Nephron progenitor cell (in vitro differentiated cells): ENCODE measurements around the gene SARM1.

ENCODE experiments used
- DNase-seq: peaks from one replicate; pipeline ENCODE4 v3.0.0; 2021
- H3K27ac Mint-ChIP-seq: 2 replicates; pipeline ENCODE4 v1.8.0; 2021; ENCODE audit warnings: mild to moderate bottlenecking, moderate library complexity, mixed read lengths
- H3K27me3 Mint-ChIP-seq: 2 replicates; pipeline ENCODE4 v1.8.0; 2021; ENCODE audit warnings: mild to moderate bottlenecking, low read depth, mixed read lengths; ENCODE audit not compliant: poor library complexity
- H3K36me3 Mint-ChIP-seq: 2 replicates; pipeline ENCODE4 v1.8.0; 2021; ENCODE audit warnings: low read depth, mixed read lengths
- H3K4me1 Mint-ChIP-seq: 2 replicates; pipeline ENCODE4 v1.8.0; 2021; ENCODE audit warnings: mixed read lengths
- H3K4me3 Mint-ChIP-seq: 2 replicates; pipeline ENCODE4 v1.8.0; 2021; ENCODE audit warnings: mild to moderate bottlenecking, moderate library complexity, mixed read lengths
- H3K9me3 Mint-ChIP-seq: 2 replicates; pipeline ENCODE4 v1.8.0; 2021; ENCODE audit warnings: mild to moderate bottlenecking, moderate library complexity, mixed read lengths
- TF ChIP-seq, protein P1 (sequence below): fragments of 200-600 bp; sonication (generic); IDR thresholded peaks from 2 replicates; pipeline ENCODE4 v1.5.0; 2021; ENCODE audit warnings: antibody characterized with exemption

SARM1 gene

DNA sequence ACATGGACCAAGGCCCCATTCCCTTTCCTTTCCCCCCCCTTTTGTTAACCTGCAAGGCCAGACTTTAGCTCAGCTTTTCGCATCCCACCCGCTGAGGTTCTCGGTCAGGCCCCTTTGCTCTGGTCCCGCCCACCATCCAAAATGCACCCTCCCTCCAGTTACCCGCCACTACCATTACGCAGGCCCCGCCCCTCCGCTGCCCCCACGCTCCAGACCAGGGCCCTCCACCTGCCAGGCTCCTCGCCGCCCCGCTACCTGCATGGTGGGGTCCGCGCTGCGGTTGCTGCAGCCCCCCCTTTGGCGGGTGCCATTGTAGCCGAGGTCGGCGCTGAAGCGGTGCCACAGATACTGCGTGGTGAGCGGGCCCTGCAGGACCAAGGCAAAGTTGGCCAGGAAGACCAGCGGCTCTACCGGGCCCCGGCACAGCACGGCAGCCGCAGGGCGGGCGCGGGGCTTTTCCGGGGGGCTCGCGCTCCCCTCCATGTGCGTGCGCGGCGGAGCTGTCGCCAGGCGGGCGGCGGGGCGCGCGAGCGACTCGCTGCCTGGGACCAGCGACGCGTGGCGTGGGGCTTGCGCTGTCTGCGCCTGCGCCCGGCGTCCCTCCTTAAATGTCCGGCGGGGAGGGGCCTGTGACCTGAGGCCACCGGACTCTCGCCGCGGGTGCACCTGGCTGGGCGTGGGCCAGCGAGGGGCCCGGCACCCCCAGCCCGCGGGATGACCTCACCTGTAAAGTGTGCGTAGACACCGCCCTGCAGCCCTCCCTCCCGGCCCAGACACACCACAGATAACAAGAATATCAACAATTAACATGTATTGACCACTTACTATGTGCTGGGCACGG lies 34.4 kb downstream of the SARM1 start, which contains the start of gene SLC46A1:
SLC46A1 (minus strand) TSS at position 581 of the 841 bp plus-strand sequence; CDS start at position 483, 98 bp downstream.
- Mint-ChIP-seq H3K9me3 (no peaks in the 10 kb centered on the region), H3K36me3 (peaks cover 17% of the 10 kb centered on the region), H3K4me3 (peak within 1 kb of the TSS; percentile 84), H3K27me3 (peaks cover 12% of the 10 kb centered on the region), H3K27ac (no peak within 1 kb of the TSS), H3K4me1 (peaks cover 42% of the 10 kb centered on the region)
- TF ChIP-seq, protein P1, sequence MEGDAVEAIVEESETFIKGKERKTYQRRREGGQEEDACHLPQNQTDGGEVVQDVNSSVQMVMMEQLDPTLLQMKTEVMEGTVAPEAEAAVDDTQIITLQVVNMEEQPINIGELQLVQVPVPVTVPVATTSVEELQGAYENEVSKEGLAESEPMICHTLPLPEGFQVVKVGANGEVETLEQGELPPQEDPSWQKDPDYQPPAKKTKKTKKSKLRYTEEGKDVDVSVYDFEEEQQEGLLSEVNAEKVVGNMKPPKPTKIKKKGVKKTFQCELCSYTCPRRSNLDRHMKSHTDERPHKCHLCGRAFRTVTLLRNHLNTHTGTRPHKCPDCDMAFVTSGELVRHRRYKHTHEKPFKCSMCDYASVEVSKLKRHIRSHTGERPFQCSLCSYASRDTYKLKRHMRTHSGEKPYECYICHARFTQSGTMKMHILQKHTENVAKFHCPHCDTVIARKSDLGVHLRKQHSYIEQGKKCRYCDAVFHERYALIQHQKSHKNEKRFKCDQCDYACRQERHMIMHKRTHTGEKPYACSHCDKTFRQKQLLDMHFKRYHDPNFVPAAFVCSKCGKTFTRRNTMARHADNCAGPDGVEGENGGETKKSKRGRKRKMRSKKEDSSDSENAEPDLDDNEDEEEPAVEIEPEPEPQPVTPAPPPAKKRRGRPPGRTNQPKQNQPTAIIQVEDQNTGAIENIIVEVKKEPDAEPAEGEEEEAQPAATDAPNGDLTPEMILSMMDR = no peak
- peak; percentile 76 for DNase-seq

DNA sequence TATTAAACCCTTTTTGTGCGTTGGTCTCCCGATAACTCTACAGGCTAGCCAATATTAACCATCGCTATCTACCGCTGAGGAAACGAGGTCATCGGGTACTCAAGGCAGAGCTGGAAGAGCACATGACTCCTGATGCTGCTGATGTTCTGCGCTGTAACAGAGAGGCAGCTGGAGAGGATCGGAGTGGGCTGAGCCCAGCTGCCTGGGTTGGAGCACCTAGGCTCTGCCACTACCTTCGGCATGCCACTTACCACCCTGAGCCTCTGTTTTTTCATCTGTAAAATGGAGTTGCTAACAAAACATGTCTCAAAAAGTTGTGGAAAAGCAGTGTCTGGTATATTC lies 35.0 kb downstream of the SARM1 start:
- H3K27me3 Mint-ChIP-seq = peaks cover 16% of the 10 kb centered on the region
- H3K9me3 Mint-ChIP-seq = no peaks in the 10 kb centered on the region
- peak overlapping the region; percentile 83 for H3K4me3 Mint-ChIP-seq
- DNase-seq = no peak
- peaks cover 17% of the 10 kb centered on the region for H3K36me3 Mint-ChIP-seq
- no peak overlapping the region for H3K27ac Mint-ChIP-seq
- H3K4me1 Mint-ChIP-seq = peaks cover 42% of the 10 kb centered on the region
- TF ChIP-seq, protein P1 = no peak

DNA sequence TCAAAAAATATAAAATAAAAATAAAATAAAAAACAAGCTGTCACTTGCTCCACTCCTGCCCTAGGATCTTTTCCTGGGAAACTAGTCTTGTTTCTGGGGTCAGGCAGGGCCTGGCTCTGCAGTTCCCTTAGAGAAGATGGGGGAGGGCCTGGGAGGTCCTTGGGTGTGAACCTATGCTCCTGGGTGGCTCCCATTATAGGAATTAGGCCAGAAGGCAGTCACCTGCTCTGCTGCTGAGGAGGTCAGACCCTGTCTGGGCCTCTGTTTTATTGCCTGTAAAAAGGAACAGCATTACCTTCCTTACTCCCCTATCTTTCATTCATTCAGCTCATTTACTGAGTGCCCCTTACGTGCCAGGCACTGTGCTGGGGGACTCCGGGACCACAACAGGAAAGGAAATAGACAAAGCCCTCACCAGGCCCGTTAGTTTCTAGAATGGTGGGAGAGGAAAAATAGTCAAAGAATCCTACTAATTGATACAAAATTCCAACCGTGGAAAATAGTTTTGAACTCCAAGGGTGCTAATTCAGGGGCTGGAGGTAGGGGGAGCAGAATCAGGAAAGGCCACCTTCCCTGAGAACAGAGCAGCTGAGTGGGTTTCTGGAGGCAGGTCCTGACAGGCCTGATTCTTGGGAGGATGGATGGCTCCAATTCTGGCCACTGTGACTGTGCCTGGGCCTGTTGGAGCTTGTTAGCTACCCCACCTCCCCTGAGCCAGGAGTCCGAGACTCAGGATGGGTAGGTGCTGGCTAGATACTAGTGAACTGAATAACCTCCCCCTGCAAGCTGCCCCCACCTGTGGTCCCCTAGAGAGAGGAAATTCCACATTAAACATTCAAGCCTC lies 35.9 kb downstream of the SARM1 start:
- Mint-ChIP-seq H3K27me3 (peaks cover 20% of the 10 kb centered on the region), H3K9me3 (no peaks in the 10 kb centered on the region), H3K4me3 (peak overlapping the region; percentile 61), H3K4me1 (peaks cover 42% of the 10 kb centered on the region), H3K36me3 (peaks cover 17% of the 10 kb centered on the region), H3K27ac (no peak overlapping the region)
- DNase-seq = no peak
- TF ChIP-seq, protein P1 = peak; percentile 18

DNA sequence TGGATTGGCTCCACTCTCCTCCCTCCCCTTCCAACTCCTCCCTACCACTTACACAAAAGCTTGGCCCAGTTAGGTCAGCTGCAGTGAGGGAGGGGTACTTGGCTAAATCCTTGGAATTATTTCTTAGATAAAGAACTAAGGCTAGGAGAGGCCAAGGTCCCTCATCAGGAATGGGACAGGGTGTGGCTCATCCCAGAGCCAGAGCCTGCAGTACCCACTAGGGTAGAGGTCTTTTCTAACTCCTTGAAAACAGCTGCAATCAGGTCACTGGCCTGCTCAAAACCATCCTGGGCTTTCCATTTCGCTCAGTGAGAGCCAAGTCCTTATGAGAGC lies 36.4 kb downstream of the SARM1 start:
- TF ChIP-seq, protein P1 = no peak
- no peaks in the 10 kb centered on the region for H3K9me3 Mint-ChIP-seq
- no peak overlapping the region for H3K27ac Mint-ChIP-seq
- peaks cover 23% of the 10 kb centered on the region for H3K27me3 Mint-ChIP-seq
- no peak for DNase-seq
- H3K4me3 Mint-ChIP-seq = no peak overlapping the region
- peaks cover 13% of the 10 kb centered on the region for H3K36me3 Mint-ChIP-seq
- peaks cover 42% of the 10 kb centered on the region for H3K4me1 Mint-ChIP-seq

DNA sequence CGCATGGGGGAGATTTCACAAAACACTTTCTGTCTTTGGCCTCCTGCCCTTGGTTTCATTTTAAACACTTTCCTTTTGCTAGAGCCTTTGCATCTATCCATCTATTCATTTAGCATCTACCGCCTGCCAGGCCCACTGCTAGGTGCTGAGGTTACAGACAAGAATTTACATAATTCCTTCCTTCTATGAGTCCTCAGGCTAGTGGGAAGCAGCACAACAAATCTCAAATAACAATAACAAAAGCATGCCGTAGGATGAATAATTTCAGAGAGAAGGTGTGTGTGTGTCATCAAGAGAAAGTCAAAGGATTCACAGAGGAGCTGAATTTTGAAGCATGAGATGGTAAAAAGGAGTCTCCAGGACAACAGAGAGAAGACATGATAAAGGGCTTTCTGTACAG lies 40.6 kb downstream of the SARM1 start:
- no peaks in the 10 kb centered on the region for H3K9me3 Mint-ChIP-seq
- H3K36me3 Mint-ChIP-seq = no peaks in the 10 kb centered on the region
- no peak overlapping the region for H3K27ac Mint-ChIP-seq
- peaks cover 20% of the 10 kb centered on the region for H3K4me1 Mint-ChIP-seq
- no peak overlapping the region for H3K4me3 Mint-ChIP-seq
- TF ChIP-seq, protein P1 = no peak
- DNase-seq = no peak
- H3K27me3 Mint-ChIP-seq = peaks cover 33% of the 10 kb centered on the region
